ENCODE results near the gene TRIM26. TPM values are rescaled to one million over a fixed set of nuclear protein-coding genes. Genes with fewer than 3 reads are reported as not detected.

The TRIM26 gene
- total RNA-seq, 1 experiment from 2014 or later = 37.0 TPM

GRCh38 chr6:30194797-30195690 is 18.2 kb downstream of the TRIM26 start:
- Histone ChIP-seq H3K9me3 (ENCODE audit: low read length) (no peaks in the 10 kb centered on the region), H3K27me3 (ENCODE audit: low read length) (no peaks in the 10 kb centered on the region), H3K79me2 (ENCODE audit: low read length) (peaks cover 18% of the 10 kb centered on the region), H4K20me1 (ENCODE audit: insufficient read depth, low read depth, low read length) (peaks cover under 1% of the 10 kb centered on the region; the same call in 1 of the 2 replicates), H2AFZ (ENCODE audit: low read length) (no peak overlapping the region), H3K4me3 (ENCODE audit: low read length) (no peak overlapping the region), H3K36me3 (ENCODE audit: insufficient read depth, low read length) (peaks cover 30% of the 10 kb centered on the region), H3K4me1 (ENCODE audit: low read length) (no peaks in the 10 kb centered on the region), H3K9me2 (replicated peaks; ENCODE audit: insufficient read depth, low read length) (no peaks in the 10 kb centered on the region), H3K4me2 (ENCODE audit: low read depth, low read length, poor library complexity, severe bottlenecking) (no peak overlapping the region), H3K9ac (ENCODE audit: low read length) (no peak overlapping the region), H3K27ac (ENCODE audit: low read length) (no peak overlapping the region)
- DNase-seq = no peak

GRCh38 chr6:30192076-30192475 is 21.1 kb downstream of the TRIM26 start:
- H3K36me3 ChIP-seq (ENCODE audit: insufficient read depth, low read length) = peaks cover 45% of the 10 kb centered on the region

GRCh38 chr6:30188541-30188940 is 24.7 kb downstream of the TRIM26 start:
- no peak overlapping the region for H3K4me3 ChIP-seq (ENCODE audit: low read length)
- no peaks in the 10 kb centered on the region for H3K9me2 ChIP-seq (replicated peaks; ENCODE audit: insufficient read depth, low read length)
- no peaks in the 10 kb centered on the region for H3K9me3 ChIP-seq (ENCODE audit: low read length)
- H3K27me3 ChIP-seq (ENCODE audit: low read length) = no peaks in the 10 kb centered on the region
- peaks cover 50% of the 10 kb centered on the region for H3K36me3 ChIP-seq (ENCODE audit: insufficient read depth, low read length)
- no peak overlapping the region for H3K9ac ChIP-seq (ENCODE audit: low read length)
- no peak overlapping the region for H3K4me2 ChIP-seq (ENCODE audit: low read depth, low read length, poor library complexity, severe bottlenecking)
- H3K4me1 ChIP-seq (ENCODE audit: low read length) = no peaks in the 10 kb centered on the region
- no peak for DNase-seq
- H3K79me2 ChIP-seq (ENCODE audit: low read length) = 0 out of 2 replicates have a peak, but pooled peaks cover 1% of the 10 kb centered on the region
- no peak overlapping the region for H3K27ac ChIP-seq (ENCODE audit: low read length)
- no peak overlapping the region for H2AFZ ChIP-seq (ENCODE audit: low read length)
- H4K20me1 ChIP-seq (ENCODE audit: insufficient read depth, low read depth, low read length) = no peaks in the 10 kb centered on the region

More at GRCh38 chr6:30192076-30192475, 21.1 kb downstream of the TRIM26 start:
- Histone ChIP-seq H4K20me1 (ENCODE audit: insufficient read depth, low read depth, low read length) (no peaks in the 10 kb centered on the region; the same call in 1 of the 2 replicates), H3K4me3 (ENCODE audit: low read length) (no peak overlapping the region), H3K79me2 (ENCODE audit: low read length) (0 out of 2 replicates have a peak, but pooled peaks cover 7% of the 10 kb centered on the region), H3K27me3 (ENCODE audit: low read length) (no peaks in the 10 kb centered on the region), H3K27ac (ENCODE audit: low read length) (no peak overlapping the region), H3K4me1 (ENCODE audit: low read length) (no peaks in the 10 kb centered on the region), H3K9me3 (ENCODE audit: low read length) (no peaks in the 10 kb centered on the region), H3K9me2 (replicated peaks; ENCODE audit: insufficient read depth, low read length) (no peaks in the 10 kb centered on the region), H2AFZ (ENCODE audit: low read length) (no peak overlapping the region), H3K9ac (ENCODE audit: low read length) (no peak overlapping the region), H3K4me2 (ENCODE audit: low read depth, low read length, poor library complexity, severe bottlenecking) (no peak overlapping the region)
- DNase-seq = no peak

- H3K4me3 ChIP-seq (ENCODE audit: low read length) = no peak overlapping the region
- no peak overlapping the region for H2AFZ ChIP-seq (ENCODE audit: low read length)
- H3K9me3 ChIP-seq (ENCODE audit: low read length) = peaks cover 3% of the 10 kb centered on the region; the same call in 1 of the 2 replicates
- H3K36me3 ChIP-seq (ENCODE audit: insufficient read depth, low read length) = peaks cover 47% of the 10 kb centered on the region
- no peak overlapping the region for H3K9ac ChIP-seq (ENCODE audit: low read length)
- DNase-seq = no peak
- no peaks in the 10 kb centered on the region for H3K79me2 ChIP-seq (ENCODE audit: low read length)
- H3K27me3 ChIP-seq (ENCODE audit: low read length) = no peaks in the 10 kb centered on the region
- H3K9me2 ChIP-seq (replicated peaks; ENCODE audit: insufficient read depth, low read length) = no peaks in the 10 kb centered on the region
- H3K4me2 ChIP-seq (ENCODE audit: low read depth, low read length, poor library complexity, severe bottlenecking) = no peak overlapping the region
- H3K27ac ChIP-seq (ENCODE audit: low read length) = no peak overlapping the region
- no peaks in the 10 kb centered on the region for H3K4me1 ChIP-seq (ENCODE audit: low read length)
- no peaks in the 10 kb centered on the region for H4K20me1 ChIP-seq (ENCODE audit: insufficient read depth, low read depth, low read length)
Observed at GRCh38 chr6:30185846-30186484, 27.2 kb downstream of the TRIM26 start.

GRCh38 chr6:30184417-30185031 is 28.7 kb downstream of the TRIM26 start:
- H3K9me3 ChIP-seq (ENCODE audit: low read length) = peaks cover 10% of the 10 kb centered on the region
- no peak overlapping the region for H2AFZ ChIP-seq (ENCODE audit: low read length)
- H3K4me1 ChIP-seq (ENCODE audit: low read length) = no peaks in the 10 kb centered on the region
- H3K9me2 ChIP-seq (replicated peaks; ENCODE audit: insufficient read depth, low read length) = no peaks in the 10 kb centered on the region
- H3K4me2 ChIP-seq (ENCODE audit: low read depth, low read length, poor library complexity, severe bottlenecking) = no peak overlapping the region
- no peak overlapping the region for H3K9ac ChIP-seq (ENCODE audit: low read length)
- no peak overlapping the region for H3K4me3 ChIP-seq (ENCODE audit: low read length)
- no peaks in the 10 kb centered on the region for H4K20me1 ChIP-seq (ENCODE audit: insufficient read depth, low read depth, low read length)
- peak; percentile 40 for DNase-seq
- H3K27me3 ChIP-seq (ENCODE audit: low read length) = no peaks in the 10 kb centered on the region
- no peaks in the 10 kb centered on the region for H3K79me2 ChIP-seq (ENCODE audit: low read length)
- H3K36me3 ChIP-seq (ENCODE audit: insufficient read depth, low read length) = peaks cover 33% of the 10 kb centered on the region
- H3K27ac ChIP-seq (ENCODE audit: low read length) = no peak overlapping the region

DNA sequence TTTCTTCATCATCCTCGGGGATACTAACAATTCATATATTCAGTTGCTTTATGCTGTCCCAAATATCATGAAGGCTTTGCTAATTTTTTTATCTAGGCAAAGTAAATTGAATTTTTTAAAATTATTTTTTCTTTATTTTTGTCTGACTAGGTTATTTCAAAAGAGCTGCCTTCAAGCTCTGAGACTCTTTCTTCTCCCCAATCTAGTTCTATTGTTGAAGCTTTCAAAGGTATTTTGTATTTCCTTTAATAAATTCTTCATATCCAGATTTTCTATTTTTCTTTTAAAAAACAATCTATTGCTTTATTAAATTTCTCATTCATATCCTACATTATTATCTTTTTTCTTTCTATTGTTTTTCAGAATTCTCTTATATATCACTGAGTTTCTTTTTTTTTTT is 33.1 kb downstream of the TRIM26 start:
- H3K4me3 ChIP-seq (ENCODE audit: low read length) = no peak overlapping the region
- no peak overlapping the region for H3K27ac ChIP-seq (ENCODE audit: low read length)
- H3K4me2 ChIP-seq (ENCODE audit: low read depth, low read length, poor library complexity, severe bottlenecking) = no peak overlapping the region
- no peaks in the 10 kb centered on the region for H4K20me1 ChIP-seq (ENCODE audit: insufficient read depth, low read depth, low read length)
- H3K27me3 ChIP-seq (ENCODE audit: low read length) = no peaks in the 10 kb centered on the region
- H3K36me3 ChIP-seq (ENCODE audit: insufficient read depth, low read length) = 0 out of 2 replicates have a peak, but pooled peaks cover 2% of the 10 kb centered on the region
- H2AFZ ChIP-seq (ENCODE audit: low read length) = no peak overlapping the region
- DNase-seq = no peak
- H3K79me2 ChIP-seq (ENCODE audit: low read length) = no peaks in the 10 kb centered on the region
- H3K4me1 ChIP-seq (ENCODE audit: low read length) = no peaks in the 10 kb centered on the region
- H3K9me2 ChIP-seq (replicated peaks; ENCODE audit: insufficient read depth, low read length) = no peaks in the 10 kb centered on the region
- H3K9ac ChIP-seq (ENCODE audit: low read length) = no peak overlapping the region
- H3K9me3 ChIP-seq (ENCODE audit: low read length) = peaks cover 12% of the 10 kb centered on the region

GRCh38 chr6:30178837-30179236 is 34.4 kb downstream of the TRIM26 start:
- no peak overlapping the region for H3K9ac ChIP-seq (ENCODE audit: low read length)
- H3K27ac ChIP-seq (ENCODE audit: low read length) = no peak overlapping the region
- H3K4me2 ChIP-seq (ENCODE audit: low read depth, low read length, poor library complexity, severe bottlenecking) = no peak overlapping the region
- H3K9me3 ChIP-seq (ENCODE audit: low read length) = peaks cover 12% of the 10 kb centered on the region
- H3K79me2 ChIP-seq (ENCODE audit: low read length) = no peaks in the 10 kb centered on the region
- H3K27me3 ChIP-seq (ENCODE audit: low read length) = no peaks in the 10 kb centered on the region
- no peaks in the 10 kb centered on the region for H3K9me2 ChIP-seq (replicated peaks; ENCODE audit: insufficient read depth, low read length)
- H3K4me1 ChIP-seq (ENCODE audit: low read length) = no peaks in the 10 kb centered on the region
- H2AFZ ChIP-seq (ENCODE audit: low read length) = no peak overlapping the region
- no peaks in the 10 kb centered on the region for H3K36me3 ChIP-seq (ENCODE audit: insufficient read depth, low read length)
- H3K4me3 ChIP-seq (ENCODE audit: low read length) = no peak overlapping the region
- H4K20me1 ChIP-seq (ENCODE audit: insufficient read depth, low read depth, low read length) = no peaks in the 10 kb centered on the region
- DNase-seq = no peak

DNA sequence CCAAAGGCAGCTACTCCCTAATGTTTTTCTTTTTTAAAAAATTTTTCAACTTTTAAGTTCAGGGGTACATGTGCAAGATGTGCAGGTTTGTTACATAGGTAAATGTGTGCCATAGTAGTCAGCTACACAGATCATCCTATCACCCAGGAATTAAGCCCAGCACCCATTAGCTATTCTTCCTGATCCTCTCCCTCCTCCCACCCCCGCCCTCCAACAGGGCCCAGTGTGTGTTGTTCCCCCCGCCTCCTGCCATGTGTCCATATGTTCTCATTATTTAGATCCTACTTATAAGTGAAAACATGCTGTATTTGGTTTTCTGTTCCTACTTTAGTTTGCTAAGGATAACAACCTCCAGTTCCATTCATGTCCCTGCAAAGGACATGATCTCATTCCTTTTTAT is 37.4 kb downstream of the TRIM26 start:
- Histone ChIP-seq H3K27me3 (ENCODE audit: low read length) (no peaks in the 10 kb centered on the region), H2AFZ (ENCODE audit: low read length) (no peak overlapping the region), H4K20me1 (ENCODE audit: insufficient read depth, low read depth, low read length) (no peaks in the 10 kb centered on the region), H3K4me2 (ENCODE audit: low read depth, low read length, poor library complexity, severe bottlenecking) (no peak overlapping the region), H3K9ac (ENCODE audit: low read length) (no peak overlapping the region), H3K27ac (ENCODE audit: low read length) (no peak overlapping the region), H3K9me3 (ENCODE audit: low read length) (peaks cover 7% of the 10 kb centered on the region), H3K4me1 (ENCODE audit: low read length) (no peaks in the 10 kb centered on the region), H3K79me2 (ENCODE audit: low read length) (no peaks in the 10 kb centered on the region), H3K36me3 (ENCODE audit: insufficient read depth, low read length) (no peaks in the 10 kb centered on the region), H3K4me3 (ENCODE audit: low read length) (no peak overlapping the region), H3K9me2 (replicated peaks; ENCODE audit: insufficient read depth, low read length) (no peaks in the 10 kb centered on the region)
- DNase-seq = no peak
